Iris pigment epithelial cell (primary cell): Measurements from ENCODE around the gene NKAIN4.

Source experiments
- DNase-seq: peaks from one replicate; pipeline ENCODE4 v3.0.0-alpha.2; 2011; ENCODE audit warnings: low read depth

NKAIN4 gene

DNA sequence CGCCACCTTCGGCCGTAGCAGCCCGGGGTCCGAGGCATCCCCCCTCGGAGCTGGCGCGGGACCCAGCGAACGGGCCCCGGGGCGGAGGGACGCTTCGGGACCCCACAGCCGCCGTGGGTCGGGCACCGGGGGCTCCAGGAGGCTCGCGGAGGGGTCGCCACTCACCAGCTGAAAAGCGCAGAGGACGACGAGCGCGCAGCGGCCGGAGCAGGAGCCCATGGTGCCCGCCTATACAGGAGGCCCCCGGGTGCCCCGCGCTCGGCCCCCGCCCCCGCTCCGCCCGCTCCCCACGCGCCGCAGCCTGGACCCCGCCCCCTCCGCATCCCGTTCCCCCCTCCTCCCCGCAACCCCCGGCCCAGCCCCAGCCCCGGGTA, at the start of gene NKAIN4:
Gene NKAIN4 (minus strand): TSS at position 232 of the 374 bp plus-strand sequence. CDS start 13 bp downstream, at position 219.
- DNase-seq, result no peak

DNA sequence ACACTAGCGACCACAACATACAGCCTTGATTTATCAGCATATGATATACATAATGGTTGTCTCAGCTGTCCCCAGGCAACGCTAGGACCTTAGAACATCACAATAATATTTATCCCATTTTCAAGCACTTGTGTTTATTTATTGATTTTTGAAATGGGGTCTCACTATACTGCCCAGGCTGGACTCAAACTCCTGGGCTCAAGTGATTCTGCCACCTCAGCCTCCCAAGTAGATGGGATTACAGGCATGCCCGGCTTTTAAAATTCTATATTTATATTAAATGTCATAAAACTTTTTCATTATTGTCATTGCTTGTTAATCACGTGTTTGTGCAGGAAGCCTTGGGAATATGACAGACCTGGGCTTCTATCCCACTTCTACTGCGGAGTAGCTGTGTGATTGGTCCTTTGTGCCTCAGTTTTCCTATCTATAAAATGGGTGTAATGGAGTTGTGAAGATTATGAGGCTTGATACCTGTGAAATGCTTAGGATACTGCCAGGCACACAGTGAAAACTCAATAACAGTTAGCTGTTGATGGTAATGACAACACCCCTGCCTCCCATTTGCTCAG, 48.9 kb upstream of the NKAIN4 start:
- no peak for DNase-seq

DNA sequence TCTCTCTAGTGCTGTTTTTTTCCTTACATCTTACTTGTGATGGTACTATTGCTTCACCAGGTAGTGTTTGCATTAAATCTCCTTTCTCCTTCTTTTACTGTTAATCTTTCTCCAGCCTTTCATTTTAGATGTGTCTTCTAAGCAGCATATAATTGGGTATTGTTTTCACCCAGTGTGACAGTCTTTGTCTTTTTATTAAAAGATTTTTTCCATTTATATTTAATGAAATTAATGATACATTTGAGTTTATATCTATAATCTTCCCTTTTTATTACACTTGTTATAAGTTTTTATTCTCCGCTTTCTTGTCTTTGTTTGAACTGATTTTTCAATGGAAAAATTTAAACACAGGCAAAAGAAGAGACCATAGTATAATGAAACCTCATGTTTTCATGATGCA, 47.4 kb upstream of the NKAIN4 start:
- DNase-seq, result no peak

DNA sequence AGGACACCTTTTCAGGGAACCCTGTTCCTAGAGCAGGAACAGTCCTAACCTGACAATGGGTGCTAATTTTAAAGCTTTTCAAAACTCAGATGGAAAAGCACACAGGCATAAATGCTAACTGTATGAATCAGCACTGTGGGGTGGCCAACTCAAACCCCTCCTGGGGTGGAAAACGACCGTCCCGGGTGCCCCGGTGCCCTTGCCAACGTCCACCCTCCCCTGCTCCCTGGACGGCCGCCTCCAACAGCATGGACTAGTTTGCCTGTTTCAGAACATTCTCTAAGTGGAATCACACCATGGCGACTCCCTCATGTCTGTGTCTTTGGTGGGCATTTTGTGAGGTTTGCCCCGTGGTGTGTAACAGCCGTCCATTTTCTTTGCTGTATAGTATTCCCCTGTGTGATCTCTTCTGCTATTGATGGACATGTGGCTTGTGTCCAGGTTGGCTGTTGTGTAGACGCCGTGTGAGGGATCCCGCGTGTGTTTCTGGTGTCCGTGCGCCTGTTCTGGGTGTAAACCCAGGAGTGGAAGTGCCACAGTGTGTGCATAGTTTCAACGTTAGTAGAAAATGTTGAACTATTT, 44.6 kb upstream of the NKAIN4 start:
- no peak for DNase-seq

DNA sequence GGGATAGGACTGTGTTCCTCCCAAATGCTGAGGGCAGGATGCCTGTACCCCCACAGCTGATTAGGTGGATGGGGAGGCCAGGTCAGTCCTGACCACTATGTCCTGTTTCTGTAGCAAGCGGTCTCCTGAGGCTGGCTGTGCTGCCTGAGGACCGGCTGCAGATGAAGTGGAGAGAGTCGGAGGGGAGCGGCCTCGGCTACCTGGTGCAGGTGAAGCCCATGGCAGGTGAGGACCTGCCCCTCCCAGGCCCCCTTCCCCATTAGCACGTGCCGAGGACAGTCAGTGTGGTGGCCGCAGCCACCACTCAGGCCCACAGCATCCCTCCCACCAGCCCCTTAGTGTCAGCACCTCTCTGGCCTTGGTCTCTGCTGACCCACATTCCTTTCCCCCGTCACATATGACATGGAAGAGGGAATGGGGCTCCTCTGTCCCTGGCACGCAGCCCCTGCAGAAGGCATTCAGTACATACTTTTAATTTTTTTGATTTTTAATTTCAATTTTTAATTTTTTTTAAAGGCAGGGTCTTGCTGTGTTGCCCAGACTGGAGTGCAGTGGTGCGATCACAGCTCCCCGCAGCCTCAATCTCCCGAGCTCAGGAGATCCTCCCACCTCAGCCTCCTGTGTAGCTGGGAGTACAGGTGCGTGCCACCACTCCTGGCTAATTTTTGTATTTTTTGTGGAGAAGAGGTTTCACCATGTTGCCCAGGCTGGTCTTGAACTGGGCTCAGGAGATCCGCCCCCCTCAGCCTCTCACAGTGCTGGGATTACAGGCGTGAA, 43.7 kb upstream of the NKAIN4 start:
- no peak for DNase-seq

DNA sequence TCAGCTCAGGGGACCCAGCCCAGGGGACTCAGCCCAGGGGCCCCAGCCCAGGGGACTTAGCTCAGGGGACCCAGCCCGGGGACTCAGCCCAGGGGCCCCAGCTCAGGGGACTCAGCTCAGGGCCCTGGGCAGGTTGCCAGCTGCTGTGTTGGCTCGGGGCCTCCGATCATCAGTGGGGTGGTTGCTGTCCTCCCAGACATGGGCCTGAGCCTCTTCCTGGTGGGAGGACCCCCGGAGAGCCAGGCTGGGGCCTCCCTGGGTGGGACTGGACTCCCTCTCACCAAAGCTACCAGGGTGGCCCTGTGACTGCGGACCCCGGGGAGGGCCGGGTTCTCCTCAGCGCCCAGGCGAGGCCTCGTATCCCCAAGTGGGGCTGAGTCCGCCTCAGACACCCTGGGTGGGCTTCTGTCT, 43.1 kb upstream of the NKAIN4 start:
- DNase-seq, result no peak

DNA sequence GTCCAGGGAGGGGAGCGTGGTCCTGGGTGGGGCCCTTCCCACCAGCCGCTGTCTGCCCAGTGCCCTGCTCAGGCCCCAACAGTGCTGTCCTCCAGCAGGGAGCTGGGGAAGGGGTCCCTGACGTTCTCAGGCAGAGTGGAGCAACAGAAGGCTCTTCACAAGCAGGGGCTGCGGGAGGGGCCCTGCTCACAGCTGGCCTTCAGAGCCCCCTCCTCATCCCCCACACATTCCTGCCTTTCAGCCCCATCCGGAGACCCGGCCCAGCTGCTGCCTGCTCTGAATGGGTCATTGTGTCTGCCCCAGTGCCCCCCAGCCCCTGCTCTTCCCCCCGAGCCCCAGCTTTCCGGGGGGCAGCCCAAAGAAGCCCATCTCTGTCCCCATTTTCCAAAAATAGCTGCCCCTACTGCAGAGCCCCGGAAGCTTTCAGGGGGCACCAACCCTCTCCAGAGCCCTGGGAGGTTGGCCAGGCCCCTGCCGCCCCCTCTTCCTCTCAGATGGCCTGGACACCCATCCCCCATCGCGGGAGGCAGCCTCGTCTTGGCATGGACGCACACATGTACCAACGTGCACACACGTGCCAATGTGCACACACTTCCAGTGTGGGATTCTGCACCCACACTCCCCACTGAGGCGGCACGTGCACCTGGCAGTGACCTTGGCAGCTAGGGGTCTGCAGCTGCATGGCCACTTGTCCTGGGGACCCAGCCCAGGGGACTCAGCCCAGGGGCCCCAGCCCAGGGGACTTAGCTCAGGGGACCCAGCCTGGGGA, 42.5 kb upstream of the NKAIN4 start:
- DNase-seq, result no peak

DNA sequence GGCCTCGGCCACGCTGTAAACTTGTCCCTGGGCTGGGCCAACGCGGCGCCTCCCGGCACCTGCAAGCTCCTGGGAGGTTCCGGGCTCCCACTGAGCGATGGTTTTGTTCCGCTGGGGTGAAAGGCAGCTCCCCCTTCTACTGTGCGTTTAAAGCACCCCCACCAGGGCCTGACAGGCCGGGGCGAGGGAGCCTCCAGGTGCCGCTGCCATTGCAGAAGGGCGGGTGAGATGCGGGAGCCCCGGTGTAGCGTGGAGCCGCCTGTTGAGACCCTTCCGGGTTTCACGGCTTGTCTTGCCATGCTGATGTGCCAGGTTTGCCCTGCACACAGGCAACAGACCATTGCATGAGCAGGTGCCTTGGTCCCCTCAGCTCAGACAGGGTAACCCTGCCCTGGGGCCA, 41.6 kb upstream of the NKAIN4 start:
- DNase-seq, result no peak

DNA sequence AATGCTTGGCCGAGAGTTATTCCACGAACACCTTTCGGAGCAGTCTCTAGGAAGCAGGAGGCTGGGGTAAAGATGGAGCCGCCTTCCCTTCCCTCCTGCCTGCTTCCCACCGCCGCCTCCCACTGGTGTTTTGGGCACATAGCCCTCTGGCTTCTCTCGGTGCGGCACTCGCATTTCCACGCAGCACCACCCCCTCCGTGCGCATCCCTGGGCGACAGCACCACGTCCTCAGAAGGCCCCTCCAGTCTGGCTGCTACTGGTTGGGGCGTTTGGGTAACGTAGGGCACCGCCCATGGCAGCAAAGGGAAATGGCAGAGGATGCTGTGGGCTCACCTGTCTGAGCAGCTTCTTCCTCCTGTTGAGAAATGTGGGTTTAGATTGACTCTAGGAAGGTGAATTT, 41.2 kb upstream of the NKAIN4 start:
- DNase-seq, result no peak

DNA sequence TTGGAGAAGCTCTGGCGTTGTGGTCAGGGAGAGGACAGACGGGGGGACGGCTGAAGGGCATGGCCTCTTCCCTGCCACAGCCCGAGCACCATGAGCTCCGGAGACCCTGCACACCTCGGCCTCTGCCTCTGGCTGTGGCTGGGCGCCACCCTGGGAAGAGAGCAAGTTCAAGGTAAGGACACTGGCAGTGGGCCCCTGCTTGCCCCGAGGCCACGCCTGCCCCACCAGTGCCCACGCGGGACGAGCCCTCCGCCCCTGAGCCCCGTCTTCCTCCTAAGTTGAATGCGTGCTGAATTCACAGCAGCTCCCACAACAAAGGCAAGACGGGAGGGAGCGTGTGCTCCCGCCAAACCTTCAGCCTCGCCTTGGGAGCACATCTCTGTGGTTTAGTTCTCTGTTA, 40.8 kb upstream of the NKAIN4 start:
- DNase-seq, result no peak

DNA sequence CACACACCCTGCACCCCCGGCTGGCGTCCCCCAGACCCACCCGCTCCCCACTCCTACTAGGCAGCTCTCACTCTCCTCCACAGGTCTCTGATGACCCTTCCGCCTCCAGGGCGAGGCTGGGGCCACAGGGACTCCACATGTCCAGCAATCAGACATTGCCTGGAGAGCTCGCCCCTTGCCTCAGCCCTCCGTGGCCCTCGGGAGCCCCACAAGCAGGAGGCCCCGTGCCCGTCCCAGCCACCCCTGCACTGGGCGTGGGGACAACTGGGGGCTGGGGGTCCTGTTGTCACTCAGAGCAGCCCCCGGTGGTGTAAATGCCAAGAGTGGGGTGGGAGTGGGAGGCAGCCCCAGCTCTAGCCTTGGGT, 40.3 kb upstream of the NKAIN4 start:
- DNase-seq, result no peak

DNA sequence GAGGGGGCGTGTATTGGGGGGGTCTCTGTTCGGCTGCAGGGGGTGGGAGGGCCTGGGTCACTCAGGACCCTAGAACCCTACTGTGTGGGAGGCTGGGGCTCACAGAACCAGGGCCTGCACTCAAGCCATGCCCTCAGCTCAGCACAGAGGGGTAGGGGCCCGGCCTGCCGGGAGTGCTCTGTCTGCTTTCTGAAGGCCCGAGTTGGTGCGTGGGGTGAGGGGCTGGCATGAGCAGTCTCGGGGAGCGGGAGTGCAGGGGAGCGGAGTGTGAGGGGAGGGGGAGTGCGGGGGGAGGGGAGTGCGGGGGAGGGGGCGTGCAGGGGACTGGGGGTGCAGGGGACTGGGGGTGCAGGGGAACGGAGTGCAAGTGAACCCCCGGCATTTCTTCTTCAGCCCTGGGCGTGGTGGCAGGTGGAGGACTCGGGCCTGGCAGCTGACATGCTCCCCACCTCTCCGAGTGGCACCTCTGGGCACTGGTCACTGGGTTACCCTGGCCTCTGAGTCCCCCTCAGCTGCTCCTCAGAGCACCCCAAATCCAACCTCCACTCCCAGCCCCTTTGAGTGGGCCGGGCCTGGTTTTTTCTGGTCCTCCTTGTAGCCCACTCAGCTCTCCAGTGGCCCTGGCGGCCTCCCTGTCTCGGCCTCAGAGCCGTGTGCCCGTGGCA, 39.7 kb upstream of the NKAIN4 start:
- DNase-seq, result no peak

DNA sequence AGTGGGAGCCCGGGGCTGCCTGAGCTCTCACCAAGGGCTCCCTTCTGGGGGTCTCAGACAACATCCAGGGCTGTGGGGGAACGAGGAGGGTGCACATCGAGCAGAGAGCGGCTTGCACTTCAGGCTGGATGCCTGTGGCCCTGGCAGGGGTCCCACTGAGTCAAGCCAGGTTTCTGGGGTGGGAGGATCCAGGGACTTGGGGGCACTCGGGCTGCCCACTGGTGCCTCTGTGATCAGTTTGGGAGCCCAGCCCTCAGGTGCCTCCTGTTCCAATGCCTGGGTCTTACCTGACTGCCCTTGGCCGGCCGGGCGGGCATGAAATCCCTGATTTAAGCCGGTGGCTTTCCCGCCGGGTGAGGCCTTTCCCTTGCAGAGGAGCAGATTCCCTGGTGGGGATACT, 39.2 kb upstream of the NKAIN4 start:
- no peak for DNase-seq

DNA sequence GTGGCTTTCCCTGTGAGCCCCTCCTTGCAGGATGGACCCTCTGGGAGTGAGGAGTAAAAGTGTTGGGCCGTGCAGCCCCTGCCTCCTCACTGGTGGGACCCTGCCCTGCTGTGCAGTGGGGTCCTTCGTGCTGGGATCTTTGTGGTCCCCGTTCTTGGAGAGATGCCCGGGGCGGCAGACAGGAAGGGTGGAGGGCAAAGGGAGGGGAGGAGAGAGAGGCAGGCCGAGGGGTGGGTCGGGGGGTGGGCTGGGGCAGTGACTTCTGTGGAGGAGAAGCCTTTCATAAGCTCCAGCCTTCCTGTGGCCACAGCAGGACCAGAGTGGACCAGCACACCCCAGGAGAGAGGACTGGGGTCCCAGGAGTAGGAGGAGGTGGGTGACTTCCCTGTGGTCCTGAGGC, 38.6 kb upstream of the NKAIN4 start, which contains the start of gene COL20A1:
Gene COL20A1 (plus strand): TSS at position 283 of the 400 bp plus-strand sequence. CDS start 1,922 bp downstream, outside the sequence.
- DNase-seq, result no peak

DNA sequence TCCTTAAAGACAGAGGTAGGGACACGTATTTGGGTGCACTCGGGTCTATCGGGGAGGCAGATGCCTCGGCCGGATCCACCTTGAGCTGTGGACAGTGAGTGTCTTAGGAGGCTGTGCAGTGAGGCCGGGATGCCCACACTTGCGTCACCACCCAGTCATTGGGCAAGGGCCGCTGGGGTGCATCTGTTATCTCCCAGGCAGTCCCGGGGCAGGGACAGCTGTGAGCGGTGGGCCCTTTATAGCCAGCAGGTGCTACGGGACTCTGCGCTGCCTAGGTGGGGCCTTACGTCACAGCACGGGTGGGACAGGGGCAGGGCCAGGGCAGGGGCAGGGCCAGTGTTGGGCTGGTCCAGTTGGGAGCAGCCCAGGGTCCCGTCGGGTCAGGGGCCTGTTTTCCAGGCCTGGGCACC, 38.0 kb upstream of the NKAIN4 start:
- no peak for DNase-seq

DNA sequence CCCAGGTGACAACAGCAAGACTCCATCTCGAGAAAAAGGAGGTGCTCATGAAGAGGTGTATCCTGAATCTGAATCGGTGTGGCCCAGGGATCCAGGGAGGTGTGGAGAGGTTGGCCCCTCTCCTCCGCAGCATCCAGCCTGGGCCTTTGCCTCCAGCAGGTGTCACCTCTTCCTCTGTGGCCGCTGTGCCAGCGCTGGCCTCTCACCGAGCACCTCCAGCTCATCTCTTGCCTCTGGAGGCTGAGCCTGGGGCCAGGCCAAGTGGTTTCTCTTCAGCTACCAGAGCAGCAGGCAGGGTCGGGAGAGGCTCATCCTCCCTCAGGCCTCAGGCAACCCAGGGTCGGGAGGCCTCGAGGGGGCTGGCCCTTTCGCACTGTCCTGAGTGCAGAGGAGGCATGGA, 37.5 kb upstream of the NKAIN4 start:
- DNase-seq, result no peak

DNA sequence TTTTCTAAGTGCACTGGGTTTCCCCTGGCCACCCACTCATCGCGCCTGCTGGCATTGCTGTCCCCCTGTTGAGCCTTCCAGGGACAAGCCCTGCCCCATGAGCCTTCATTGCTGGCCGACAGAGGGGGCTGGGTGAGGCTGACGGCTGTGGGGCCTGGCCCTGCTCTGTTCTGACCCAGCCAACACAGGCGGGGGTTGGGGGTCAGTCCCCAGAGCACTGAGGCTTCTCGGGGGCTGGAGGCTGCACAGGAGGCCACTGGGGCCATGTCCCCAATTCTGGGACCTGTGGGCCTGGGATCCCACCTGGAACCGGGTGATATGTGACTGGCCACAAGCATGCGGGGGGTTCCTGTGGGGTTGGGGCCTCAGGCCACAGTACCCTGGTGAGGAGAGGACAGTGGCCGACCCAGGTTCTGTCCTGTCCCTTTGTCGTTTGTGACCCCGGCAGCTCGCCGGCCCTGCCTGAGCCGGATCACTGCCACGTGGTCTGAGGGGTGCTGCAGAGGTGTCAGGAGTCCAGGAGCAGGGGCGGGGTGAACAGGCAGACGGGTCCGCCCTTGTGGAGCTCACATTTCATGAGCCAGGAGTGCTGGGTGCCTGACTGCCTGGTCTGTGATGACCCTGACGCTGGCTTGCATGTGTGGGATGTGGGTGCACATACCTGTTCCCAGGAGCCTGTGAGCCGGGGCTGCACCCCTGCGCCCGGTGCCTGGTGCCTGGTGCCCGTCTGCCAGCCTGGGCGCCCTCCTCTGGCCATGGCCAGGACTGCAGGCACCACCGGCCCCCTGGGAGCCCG, 36.6 kb upstream of the NKAIN4 start:
- DNase-seq, result peak; percentile 24

DNA sequence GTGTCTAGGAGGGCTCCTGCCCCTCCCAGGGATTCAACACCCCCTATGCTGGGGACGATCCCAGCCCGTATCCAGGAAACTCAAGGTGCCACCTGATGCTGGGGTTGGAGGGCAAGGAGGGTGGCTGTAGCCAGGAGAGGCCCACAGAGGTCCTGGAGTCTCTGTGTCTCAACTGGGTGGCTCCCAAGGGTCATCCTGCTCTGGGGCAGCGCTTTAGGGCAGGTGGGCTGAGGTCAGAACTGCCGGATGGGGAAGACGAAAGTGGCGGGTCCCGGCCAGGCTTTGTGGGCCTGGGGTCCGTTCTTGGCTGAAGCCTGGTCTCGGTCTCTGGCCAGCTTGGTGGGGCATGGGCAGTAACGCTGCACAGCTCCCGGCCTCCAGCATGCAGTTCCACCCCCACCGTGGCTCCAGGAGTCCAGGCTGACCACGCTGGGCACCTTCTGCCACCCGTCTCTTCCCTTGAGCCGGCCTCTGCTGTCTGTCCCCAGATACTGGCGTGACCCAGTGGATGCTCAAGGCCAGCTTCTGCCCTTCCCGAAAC, 35.9 kb upstream of the NKAIN4 start:
- DNase-seq, result no peak

DNA sequence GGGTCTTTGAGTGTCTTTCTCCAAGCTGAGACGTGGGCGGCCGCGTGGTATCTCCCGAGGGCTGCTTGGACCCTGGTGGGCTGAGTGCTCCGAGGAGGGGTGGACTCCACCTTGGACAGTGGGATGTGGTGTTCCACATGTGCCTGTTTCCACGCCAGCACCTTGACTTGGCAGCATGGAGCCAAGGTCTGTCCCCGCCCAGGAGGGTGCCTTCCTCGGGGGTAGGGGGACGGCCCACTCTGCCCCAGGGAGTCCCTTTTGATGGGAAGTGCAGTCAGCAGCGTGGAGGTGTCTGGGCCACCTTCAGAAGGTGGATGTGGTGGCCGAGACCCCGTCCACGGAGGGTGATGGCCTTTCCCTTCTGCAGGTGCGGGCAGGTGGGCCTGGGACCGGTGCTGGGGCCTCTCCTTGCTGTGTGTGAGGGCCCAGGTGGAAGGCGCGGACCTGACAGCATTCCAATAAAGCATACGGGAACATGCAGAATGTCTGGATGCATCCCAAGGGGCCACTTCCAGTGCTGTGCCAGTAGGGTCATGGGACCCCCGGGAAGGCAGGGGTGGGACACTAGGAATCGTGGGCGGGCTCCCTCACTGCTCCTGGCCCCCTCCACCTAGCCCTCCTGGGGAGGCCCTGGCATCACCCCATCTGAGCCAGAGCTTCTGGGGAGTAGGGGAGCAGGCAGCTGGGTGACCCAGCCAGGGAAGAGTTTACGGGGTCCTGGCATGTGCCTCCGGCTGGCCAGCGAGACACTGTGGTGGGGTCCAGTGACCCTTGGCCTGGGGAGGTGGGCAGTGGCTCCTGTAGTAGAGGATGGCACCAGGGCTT, 35.3 kb upstream of the NKAIN4 start:
- no peak for DNase-seq

DNA sequence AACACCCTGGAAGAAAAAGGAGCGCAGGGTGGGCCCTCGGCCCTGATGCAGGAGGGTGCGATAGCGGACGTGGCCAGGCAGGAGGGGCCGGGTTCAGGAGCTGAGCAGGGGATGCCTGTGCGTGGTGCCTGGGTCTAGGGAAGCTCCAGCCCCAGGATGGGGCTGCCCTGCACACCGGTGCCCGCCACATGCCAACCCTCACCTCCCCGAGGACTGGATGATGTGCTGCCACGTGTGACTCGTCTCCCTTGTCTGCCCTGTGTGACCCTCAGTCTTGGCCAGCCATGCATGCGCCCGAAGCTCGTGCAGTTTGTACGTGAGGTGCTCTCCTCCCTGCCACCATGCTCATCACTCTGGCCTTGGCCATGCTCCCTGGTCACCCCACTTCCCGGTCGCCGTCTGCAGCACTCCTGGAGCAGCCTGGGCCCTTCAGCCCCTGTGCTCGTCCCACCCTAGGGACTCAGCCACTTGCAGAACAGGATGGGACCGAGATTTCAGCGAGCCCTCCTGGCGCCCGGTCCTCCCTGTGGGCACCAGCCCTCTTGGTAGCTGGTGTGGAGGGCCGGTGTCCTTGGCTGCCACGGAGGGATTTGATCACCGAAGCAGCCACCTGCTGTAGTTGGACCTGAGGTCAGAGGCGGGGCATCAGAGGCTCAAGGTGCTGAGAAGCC, 34.5 kb upstream of the NKAIN4 start:
- no peak for DNase-seq
